ENCODE measurements around the gene TLX1.

Gene TLX1

DNA sequence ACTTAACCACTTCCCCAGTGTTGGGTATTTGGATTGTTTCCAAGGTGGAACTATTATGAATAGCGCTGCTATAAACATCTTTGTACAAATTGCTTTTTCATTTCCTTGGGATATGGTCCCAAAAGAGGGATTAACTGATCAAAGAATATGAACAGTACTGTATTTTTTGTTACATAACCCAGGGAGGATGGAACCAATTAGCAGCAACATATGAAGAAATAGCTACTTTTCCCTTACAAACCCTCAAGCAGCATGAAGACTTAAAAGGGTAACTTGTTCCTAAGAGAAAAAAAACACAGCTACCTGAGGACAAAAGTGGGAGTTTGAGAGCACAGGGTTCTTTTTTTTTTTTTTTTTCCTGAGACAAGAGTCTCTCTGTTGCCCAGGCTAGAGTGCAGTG is 13.1 kb upstream of the TLX1 start:
- TF ChIP-seq, protein P1, sequence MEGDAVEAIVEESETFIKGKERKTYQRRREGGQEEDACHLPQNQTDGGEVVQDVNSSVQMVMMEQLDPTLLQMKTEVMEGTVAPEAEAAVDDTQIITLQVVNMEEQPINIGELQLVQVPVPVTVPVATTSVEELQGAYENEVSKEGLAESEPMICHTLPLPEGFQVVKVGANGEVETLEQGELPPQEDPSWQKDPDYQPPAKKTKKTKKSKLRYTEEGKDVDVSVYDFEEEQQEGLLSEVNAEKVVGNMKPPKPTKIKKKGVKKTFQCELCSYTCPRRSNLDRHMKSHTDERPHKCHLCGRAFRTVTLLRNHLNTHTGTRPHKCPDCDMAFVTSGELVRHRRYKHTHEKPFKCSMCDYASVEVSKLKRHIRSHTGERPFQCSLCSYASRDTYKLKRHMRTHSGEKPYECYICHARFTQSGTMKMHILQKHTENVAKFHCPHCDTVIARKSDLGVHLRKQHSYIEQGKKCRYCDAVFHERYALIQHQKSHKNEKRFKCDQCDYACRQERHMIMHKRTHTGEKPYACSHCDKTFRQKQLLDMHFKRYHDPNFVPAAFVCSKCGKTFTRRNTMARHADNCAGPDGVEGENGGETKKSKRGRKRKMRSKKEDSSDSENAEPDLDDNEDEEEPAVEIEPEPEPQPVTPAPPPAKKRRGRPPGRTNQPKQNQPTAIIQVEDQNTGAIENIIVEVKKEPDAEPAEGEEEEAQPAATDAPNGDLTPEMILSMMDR (IDR thresholded peaks at IDR 0.05; ENCODE audit: low read depth, low read length, missing control alignments), result no peak
- no peak for DNase-seq (ENCODE audit: extremely low read depth, low read depth)
- H3K4me3 ChIP-seq (replicated peaks; ENCODE audit: low read depth, low read length), result no peak overlapping the region

DNA sequence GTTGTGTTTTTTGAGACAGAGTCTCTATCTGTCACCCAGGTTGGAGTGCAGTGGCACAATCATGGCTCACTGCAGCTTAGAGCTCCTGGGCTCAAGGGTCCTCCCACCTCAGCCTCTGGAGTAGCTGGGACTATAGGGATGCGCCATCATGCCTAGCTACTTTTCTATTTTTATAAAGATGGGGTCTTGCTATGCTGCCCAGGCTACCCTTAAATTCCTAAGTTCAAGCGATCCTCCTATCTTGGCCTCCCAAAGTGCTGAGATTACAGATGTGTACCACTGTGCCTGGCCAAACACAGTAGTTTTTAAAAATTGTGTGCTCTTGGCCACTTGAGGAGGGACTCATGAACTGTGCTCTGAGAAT is 10.6 kb upstream of the TLX1 start:
- TF ChIP-seq, protein P1 (IDR thresholded peaks at IDR 0.05; ENCODE audit: low read depth, low read length, missing control alignments), result no peak
- peak overlapping the region; percentile 32 for H3K4me3 ChIP-seq (replicated peaks; ENCODE audit: low read depth, low read length)
- DNase-seq (ENCODE audit: extremely low read depth, low read depth), result no peak

DNA sequence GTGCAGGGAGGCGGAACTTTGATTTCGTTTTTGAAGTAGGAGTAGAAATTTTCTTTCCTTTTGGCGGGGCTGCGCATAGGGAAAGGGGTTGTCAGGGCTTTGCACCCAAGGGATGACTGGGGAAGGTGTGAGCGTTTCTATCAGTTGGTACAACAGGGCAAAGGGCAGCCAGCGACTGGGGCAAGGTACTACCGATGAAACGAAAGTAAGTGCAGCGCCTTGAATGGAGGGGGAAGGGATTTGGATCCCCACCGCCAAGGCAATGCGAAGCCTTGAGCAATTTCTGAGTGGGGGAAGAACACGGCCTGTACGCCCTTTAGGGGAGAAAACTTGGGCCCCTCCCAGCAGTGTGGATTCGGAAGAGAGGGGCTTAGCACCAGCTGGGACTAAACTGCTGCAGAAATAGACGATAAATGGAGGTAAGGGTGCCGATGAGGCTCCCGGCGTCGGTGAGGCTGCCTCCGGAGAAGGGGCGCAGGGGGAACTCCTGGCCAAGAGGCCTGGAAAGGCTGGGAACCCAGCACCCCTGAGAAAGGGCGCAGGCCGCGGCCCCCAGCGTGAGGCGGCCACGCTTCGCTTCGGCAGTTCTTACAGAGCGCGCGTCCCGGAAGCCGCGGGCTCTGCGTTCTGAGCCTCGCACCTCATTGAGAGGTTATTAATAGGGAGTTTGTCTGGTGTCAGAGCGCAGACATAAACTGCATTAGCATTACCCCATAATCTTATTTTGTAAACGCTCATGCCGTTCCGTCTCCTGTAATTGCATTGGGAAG is 10.0 kb upstream of the TLX1 start:
- TF ChIP-seq, protein P1 (IDR thresholded peaks at IDR 0.05; ENCODE audit: low read depth, low read length, missing control alignments), result no peak
- DNase-seq (ENCODE audit: extremely low read depth, low read depth), result no peak
- H3K4me3 ChIP-seq (replicated peaks; ENCODE audit: low read depth, low read length), result peak overlapping the region; percentile 32

DNA sequence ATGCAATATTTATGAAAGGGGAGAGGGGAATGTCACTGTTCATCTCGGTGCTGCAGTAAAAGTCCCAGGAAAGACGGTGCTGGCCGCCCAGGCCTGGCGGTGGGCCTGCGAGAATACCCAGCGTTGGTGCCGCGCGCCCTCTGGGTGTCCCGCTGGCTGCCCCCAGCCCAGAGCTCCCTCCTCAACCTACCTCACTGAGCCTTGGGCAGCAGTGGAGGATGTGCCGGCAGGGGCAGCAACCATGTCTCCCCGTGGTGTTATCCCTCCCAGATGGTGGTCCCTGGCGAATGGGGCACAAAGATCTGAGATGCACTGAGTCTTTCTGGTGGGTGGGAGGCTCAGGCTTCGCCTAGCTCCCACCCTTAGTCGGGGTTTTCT is 9.5 kb upstream of the TLX1 start:
- TF ChIP-seq, protein P1 (IDR thresholded peaks at IDR 0.05; ENCODE audit: low read depth, low read length, missing control alignments), result no peak
- DNase-seq (ENCODE audit: extremely low read depth, low read depth), result no peak
- no peak overlapping the region for H3K4me3 ChIP-seq (replicated peaks; ENCODE audit: low read depth, low read length)

DNA sequence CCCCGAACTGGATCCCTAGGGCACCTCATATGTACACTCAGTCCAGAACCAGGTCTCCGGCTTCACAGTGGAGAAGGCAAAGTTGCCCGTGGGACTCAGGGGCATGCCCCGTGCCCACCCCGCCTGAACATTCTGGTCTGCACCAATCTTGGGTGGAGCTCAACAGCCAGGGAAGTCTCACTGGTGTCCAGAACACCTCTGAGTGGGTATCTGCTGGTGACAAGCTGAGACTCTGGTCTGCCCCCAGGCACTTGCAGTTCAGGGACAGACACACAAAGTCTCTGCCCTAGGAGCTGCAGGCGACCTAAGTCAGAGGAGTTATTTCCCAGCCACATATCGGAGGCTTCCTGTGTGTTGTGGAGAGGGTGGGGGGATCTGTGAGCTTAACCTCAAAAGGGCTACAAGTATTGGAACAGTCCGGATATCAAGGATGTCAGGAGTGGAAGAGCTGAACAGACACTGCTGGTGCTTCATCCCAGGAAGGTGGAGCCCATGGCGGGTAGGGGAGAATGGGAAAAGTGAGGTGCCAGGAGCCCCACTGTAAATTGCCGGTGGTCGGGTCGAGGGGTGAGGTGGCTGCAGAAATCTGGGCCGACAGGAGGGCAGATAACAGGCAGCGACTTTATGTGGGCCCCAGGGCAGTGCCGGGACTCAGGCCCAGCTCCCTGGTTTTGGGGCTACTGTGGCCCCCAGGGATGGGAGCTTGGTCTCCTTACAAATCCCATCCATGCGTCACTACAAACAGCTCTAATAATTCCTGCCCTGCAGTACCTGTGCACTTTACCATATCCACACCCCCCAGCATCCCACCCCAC is 8.6 kb upstream of the TLX1 start:
- DNase-seq (ENCODE audit: extremely low read depth, low read depth), result no peak
- H3K4me3 ChIP-seq (replicated peaks; ENCODE audit: low read depth, low read length), result no peak overlapping the region
- TF ChIP-seq, protein P1 (IDR thresholded peaks at IDR 0.05; ENCODE audit: low read depth, low read length, missing control alignments), result no peak

DNA sequence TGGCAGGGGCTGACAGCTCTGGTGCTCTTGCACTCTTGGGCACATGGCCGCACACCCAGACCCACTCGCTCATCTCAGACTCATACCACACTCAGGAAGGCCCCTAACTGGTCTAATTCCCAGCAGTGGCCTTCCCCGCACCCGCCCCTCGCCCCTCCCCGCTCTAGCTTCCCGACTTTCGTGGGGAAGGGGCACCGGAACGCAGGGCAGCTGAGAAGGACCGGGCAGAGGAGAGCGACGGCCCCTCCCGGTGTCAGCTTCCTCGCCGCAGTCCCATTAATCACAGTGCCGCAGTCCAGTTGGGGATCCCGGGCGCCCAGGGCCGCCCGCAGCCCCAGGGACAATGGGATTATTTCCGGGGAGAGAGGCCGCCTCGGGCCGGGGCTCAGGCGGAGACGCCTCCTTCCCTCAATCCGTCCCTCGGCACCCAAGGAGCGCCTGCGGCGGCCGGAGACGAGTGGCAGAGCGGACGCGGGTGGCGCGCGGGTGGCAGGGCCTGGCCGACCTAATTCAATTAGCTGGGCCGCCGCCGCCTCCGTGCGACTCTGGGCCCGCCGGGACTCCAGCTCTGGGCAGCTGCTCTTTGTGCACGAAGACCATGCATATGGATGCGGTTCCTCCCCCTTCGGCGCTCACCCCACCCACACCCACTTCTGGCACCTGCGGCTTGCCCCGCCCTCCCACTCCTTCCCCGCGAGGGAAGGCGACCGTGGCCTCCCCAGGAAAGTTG is 7.8 kb upstream of the TLX1 start:
- H3K4me3 ChIP-seq (replicated peaks; ENCODE audit: low read depth, low read length), result no peak overlapping the region
- DNase-seq (ENCODE audit: extremely low read depth, low read depth), result no peak

More for the DNA sequence above, 7.8 kb upstream of the TLX1 start:
- TF ChIP-seq, protein P1 (IDR thresholded peaks at IDR 0.05; ENCODE audit: low read depth, low read length, missing control alignments), result no peak

Data from HFF-Myc (cell line).